Activated naive CD4-positive, alpha-beta T cell treated with anti-CD3 and anti-CD28 coated beads, Interleukin-2, amount 50 U/mL, for 24 hours (primary cell): ENCODE results near the gene GATA3.

Experiments
- H3K27ac Mint-ChIP-seq: one replicate; pipeline ENCODE4 v1.8.0; 2021; ENCODE audit warnings: mild to moderate bottlenecking, mixed read lengths
- H3K27me3 Mint-ChIP-seq: one replicate; pipeline ENCODE4 v1.8.0; 2021; ENCODE audit warnings: mixed read lengths
- H3K36me3 Mint-ChIP-seq: one replicate; pipeline ENCODE4 v1.8.0; 2021; ENCODE audit warnings: mixed read lengths
- H3K4me1 Mint-ChIP-seq: one replicate; pipeline ENCODE4 v1.8.0; 2021; ENCODE audit warnings: mixed read lengths
- H3K4me3 Mint-ChIP-seq: one replicate; pipeline ENCODE4 v1.8.0; 2021; ENCODE audit warnings: mild to moderate bottlenecking, mixed read lengths
- H3K9me3 Mint-ChIP-seq: one replicate; pipeline ENCODE4 v1.8.0; 2021; ENCODE audit warnings: mixed read lengths

GATA3 gene

DNA sequence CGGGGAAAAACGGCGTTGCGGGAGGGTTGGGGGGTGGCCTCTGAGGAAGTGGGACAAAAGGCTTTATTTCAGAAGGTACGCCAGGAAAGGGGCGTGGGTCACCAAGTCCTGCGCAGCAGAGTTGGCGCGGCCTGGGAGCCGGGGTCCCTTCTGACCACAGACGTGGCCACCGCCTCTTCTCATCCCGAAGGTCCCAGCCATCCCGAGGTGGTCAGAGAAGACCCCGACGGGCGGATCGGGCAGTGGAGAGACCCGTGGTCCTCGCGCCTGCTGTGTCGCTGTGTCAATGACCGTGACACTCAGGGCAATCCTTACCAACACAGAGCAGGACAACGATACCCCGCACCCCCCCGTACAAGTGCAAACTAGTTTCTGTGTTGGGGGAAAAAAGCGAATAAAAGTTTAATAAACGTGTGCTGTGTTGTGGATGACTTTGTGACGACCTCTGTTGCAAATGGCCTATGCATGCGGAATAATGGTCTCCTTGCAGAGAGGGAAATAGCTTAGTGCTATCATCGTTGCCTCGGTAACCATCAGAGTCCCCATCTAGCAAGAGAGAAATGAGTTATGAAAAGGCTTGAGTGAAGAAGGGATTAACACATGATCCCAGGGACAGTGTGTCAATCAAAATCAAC lies 19.4 kb upstream of the GATA3 start:
- Mint-ChIP-seq H3K27me3 (peaks cover 52% of the 10 kb centered on the region), H3K4me1 (peaks cover 16% of the 10 kb centered on the region), H3K9me3 (peaks cover 9% of the 10 kb centered on the region), H3K27ac (peak overlapping the region; percentile 84), H3K36me3 (peaks cover 4% of the 10 kb centered on the region), H3K4me3 (peak overlapping the region; percentile 58)

DNA sequence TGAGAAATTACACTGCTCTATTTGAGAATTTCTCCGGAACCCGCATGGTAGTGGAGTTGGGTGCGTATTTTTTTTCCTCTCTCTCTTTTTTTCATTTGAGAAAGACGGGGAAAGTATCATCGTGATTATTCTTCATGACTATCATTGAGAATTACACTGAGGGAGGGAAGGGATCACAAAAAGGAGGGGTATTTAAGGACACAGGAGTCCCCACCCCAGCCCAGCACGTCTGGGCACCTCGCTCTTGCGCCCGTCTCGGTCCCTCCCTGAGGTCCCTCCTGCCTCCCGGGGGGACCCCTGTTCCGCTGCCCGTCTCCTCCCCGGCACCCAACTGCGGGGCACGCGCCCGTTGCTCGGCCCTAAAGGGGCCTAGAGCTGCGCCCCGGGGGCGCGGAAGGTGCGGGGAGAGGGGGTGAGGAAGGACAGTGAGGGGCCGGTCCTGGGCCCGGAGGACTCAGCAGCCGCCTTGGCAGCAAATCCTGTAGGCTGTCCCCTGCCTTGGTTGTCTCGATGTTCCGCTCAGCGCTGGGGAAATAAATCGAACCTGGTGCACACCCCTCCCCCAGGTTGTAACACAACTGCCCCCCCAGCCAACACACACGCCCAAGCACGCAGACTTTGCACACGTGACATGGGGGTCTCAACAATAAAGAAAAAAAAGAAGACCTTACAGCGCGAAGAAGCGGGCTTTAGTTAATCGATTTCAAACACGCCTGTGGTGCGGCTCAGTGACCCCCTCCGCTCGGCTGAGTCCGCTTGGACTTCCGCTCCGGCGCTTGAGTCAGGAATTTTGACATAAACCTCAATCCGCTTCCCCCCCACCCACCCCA lies 18.6 kb upstream of the GATA3 start:
- Mint-ChIP-seq H3K27me3 (peaks cover 59% of the 10 kb centered on the region), H3K4me3 (peak overlapping the region; percentile 58), H3K4me1 (peaks cover 16% of the 10 kb centered on the region)

DNA sequence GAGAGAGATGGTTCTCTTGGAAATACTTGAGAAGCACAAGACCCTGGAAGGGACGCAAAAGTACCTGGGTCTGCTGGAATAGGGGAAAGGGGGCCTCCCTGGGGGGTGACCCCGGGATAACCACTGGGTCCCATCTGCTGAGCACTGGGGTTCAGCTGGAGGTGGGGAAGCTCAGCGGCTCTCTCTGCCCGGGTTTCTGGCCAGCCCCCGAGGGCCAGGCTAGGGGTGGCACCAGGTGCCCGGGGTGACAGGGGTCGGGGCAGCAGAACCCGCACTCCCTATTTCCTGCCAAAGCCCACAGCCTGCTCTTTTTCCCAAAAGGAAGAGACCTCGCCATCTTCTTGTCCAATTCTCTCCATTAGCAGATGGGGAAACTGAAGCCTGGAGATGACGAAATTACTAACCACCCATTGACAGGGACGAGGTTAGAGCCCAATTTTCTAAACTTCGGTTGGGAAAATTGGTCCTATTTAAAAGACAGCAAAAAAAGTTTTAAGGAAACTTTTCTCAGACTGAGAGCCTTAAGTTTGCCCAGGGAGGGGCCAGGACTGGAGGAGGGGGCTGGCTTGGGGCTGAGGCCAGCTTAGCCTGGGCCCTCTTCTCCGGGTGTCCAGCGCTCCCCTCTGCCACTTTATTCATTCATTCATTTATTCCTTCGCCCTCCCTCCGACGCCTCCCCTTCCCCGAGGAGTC lies 17.8 kb upstream of the GATA3 start:
- Mint-ChIP-seq H3K4me3 (no peak overlapping the region), H3K36me3 (peaks cover 4% of the 10 kb centered on the region), H3K27me3 (peaks cover 61% of the 10 kb centered on the region), H3K27ac (peak overlapping the region; percentile 23), H3K4me1 (peaks cover 16% of the 10 kb centered on the region), H3K9me3 (peaks cover 9% of the 10 kb centered on the region)

More for the DNA sequence above, 18.6 kb upstream of the GATA3 start:
- Mint-ChIP-seq H3K36me3 (peaks cover 4% of the 10 kb centered on the region), H3K9me3 (peaks cover 9% of the 10 kb centered on the region), H3K27ac (peak overlapping the region; percentile 84)

DNA sequence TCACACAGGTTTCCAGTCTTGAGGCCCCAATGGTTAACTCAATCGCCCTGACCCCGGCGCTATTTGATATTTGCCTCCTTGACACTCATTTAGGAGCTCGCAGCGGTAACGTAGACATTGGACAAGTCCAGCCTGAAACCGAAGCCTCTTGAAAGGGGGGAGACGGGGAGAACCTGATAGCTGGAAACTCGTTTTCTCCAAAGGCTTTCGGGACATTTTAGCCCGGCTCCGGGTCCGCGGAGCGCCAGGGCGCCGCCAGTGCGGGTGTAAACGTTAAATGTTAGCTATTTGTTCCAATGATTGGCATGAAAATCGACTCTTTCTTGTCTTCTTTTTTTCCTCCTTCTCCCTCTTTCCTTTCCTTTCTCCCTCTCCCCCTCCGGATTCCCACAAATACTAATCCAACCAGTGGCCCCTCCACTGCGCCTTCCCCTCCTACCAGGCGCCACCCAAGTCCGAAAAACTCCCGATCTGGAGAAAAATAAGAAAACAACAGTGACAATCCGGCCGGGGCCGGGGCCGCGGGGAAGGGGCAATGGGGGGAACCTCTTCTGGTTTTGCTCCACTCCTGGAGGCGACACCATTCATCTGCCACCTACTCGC lies 17.2 kb upstream of the GATA3 start:
- H3K4me3 Mint-ChIP-seq = no peak overlapping the region
- peaks cover 22% of the 10 kb centered on the region for H3K4me1 Mint-ChIP-seq
- H3K27me3 Mint-ChIP-seq = peaks cover 64% of the 10 kb centered on the region
- H3K36me3 Mint-ChIP-seq = peaks cover 4% of the 10 kb centered on the region
- H3K9me3 Mint-ChIP-seq = peaks cover 9% of the 10 kb centered on the region
- peak overlapping the region; percentile 51 for H3K27ac Mint-ChIP-seq

DNA sequence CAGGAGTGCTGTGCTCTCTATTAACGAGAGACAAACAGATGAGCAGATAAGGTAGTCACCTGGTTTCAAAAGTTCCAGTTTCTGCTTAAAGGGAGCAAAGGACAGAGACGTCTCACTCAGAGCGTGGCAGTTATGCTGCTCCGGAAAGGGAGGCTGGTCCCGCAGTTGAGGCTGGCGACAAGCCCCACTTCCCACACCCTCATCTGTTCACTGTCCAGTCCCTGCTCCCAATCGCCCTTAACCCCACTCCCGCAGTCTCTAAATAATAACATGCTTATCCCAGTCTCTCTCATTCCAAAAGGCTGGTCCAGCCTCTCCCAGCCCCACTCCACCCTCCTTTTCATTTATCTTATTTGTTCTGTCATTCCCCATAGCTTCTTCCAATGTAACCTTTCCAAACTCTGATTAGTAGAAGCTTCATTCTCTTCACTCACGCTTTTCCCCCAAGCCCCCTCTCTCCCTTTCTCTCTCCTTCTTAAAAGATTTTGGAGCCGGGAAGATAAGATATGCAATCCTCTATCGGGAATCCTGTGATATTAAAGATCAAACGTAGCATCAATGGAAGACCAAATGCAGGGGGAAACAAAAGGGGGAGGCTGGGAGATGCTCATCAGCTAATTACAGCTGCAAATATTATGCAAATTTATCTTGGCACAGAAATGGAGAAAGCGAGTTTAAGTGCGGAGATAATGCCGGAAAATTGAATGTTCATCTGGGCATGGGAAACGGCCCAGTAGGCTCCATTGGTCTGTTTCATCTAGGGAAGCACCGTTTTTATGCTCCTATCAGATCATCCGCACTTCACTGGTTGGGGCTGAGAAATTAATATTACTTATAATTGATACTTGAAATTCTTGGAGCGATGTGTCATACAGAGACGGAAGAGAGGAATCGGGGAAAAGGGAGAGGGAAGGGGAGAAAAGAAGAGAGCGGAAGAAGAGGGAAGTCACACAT lies 16.3 kb upstream of the GATA3 start:
- H3K27ac Mint-ChIP-seq = peak overlapping the region; percentile 75
- no peak overlapping the region for H3K4me3 Mint-ChIP-seq
- peaks cover 4% of the 10 kb centered on the region for H3K36me3 Mint-ChIP-seq
- H3K27me3 Mint-ChIP-seq = peaks cover 69% of the 10 kb centered on the region
- H3K4me1 Mint-ChIP-seq = peaks cover 31% of the 10 kb centered on the region
- H3K9me3 Mint-ChIP-seq = peaks cover 9% of the 10 kb centered on the region

DNA sequence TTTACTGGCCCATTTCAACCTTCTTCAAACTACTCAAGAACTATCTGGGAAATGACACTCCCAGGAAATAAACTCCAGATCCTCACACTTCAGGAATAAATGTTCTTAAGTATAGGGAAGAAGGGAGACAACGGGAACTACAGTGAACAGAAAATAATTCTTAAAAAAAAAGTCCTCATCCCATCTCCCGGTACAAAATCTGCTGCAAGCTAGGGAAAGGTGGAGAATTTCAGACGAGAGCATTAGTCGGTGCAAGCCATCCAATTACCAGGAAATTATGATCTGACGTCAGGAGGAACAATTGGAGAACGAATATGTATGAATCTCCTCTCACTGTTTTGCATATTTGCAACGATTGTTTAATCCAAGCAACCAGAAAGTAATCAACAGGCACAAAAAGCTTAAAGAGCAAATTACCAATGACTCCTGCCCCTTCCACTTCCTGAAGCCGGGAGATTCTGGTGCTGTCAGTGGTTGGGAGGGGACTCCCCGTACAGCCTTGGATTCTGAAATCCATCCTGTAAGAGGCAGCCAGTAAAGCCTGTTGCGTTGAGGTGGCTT lies 15.1 kb upstream of the GATA3 start:
- Mint-ChIP-seq H3K27me3 (peaks cover 70% of the 10 kb centered on the region), H3K36me3 (peaks cover 4% of the 10 kb centered on the region), H3K4me1 (peaks cover 41% of the 10 kb centered on the region), H3K4me3 (no peak overlapping the region), H3K27ac (peak overlapping the region; percentile 67), H3K9me3 (peaks cover 9% of the 10 kb centered on the region)

DNA sequence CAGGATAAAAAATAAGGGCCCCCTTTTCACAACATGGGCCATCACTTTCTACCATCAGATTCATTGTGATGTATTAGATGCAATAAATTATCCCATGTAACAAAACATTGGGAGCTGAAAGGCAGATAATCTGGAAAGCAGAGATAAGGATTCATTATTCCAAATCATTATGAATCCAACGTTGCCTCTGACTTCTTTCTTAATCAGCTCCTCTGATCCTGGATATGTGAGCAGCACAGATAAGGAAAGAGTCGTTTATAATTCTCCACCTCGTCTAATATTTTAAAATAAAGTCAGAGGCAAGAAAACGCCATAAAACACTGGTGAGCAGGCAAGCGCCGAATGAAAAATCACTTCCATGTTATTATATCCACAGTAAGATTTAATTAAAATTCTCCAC lies 13.8 kb upstream of the GATA3 start:
- H3K36me3 Mint-ChIP-seq = no peaks in the 10 kb centered on the region
- H3K9me3 Mint-ChIP-seq = peaks cover 9% of the 10 kb centered on the region
- peaks cover 73% of the 10 kb centered on the region for H3K27me3 Mint-ChIP-seq
- no peak overlapping the region for H3K4me3 Mint-ChIP-seq
- H3K27ac Mint-ChIP-seq = peak overlapping the region; percentile 26
- H3K4me1 Mint-ChIP-seq = peaks cover 47% of the 10 kb centered on the region

DNA sequence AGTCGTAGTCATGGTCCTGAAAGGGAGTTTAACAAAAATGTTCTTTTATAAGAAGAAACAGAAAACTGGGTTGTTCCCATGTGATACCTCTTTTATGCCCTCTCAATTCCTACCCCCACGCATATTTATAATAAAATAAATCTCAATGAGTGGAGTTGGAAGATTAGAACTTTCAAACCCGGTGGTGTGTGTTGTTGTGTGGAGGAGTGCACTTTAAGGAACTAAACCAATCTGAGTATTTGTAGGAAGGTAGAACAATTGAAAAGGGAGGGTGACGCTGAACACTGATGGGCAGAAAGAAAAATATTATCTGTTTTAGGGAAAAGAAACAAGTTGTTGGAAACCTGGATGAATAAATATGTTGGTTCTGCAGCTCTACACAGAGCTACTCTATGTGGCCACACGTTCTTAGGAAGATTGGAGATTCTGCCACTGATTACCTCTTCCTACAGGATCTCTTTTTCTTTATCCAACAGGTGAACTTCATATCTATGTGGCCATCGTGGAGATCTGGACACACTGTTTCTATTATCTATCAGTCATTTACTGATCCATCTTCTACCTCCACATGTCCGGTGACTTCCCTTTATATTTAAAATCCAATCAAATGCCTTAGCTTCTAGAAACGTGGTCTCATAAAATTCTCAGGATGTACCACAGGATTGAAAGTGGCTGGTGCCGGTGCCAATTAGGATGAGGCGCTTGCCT lies 13.1 kb upstream of the GATA3 start:
- peaks cover 81% of the 10 kb centered on the region for H3K27me3 Mint-ChIP-seq
- peak overlapping the region; percentile 43 for H3K27ac Mint-ChIP-seq
- H3K9me3 Mint-ChIP-seq = peaks cover 9% of the 10 kb centered on the region
- peaks cover 54% of the 10 kb centered on the region for H3K4me1 Mint-ChIP-seq
- H3K4me3 Mint-ChIP-seq = no peak overlapping the region
- H3K36me3 Mint-ChIP-seq = no peaks in the 10 kb centered on the region

DNA sequence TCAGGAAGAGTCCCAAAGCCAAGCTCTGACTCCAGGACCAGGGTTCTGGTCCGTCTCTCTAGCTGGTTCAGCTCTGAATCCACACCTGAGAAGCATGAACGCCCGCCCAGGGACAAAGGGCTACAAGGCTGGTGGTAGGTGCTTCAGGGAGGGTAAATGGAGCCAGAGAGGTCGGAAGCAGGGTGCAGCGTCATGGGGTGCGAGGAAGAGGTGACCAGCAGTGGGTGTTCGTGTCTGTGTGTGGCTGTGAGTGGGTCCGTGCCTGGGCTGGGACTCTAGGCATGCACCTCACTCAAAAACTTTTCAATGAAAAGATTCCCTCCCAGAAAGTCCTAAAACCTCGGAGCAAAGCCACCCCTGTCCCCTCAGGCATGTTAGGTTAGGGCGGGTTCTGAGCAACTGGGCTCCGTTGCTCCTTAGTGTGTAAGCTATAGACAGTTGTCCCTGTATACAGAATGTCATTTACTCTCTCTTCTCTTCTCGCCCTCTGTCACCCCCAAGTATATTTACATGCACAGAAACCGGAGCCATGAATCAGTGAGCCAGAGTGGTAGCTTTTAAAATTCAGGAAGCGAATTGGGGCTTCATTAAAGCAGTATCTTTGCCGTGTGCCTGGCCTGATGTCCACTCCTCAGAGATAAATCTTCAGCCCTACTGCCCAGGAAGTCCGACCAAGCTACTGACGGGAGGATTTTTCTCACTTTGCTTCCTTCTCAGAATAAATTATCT lies 12.3 kb upstream of the GATA3 start:
- Mint-ChIP-seq H3K27me3 (peaks cover 86% of the 10 kb centered on the region), H3K27ac (no peak overlapping the region), H3K4me1 (peaks cover 58% of the 10 kb centered on the region), H3K9me3 (peaks cover 9% of the 10 kb centered on the region), H3K36me3 (no peaks in the 10 kb centered on the region), H3K4me3 (no peak overlapping the region)

DNA sequence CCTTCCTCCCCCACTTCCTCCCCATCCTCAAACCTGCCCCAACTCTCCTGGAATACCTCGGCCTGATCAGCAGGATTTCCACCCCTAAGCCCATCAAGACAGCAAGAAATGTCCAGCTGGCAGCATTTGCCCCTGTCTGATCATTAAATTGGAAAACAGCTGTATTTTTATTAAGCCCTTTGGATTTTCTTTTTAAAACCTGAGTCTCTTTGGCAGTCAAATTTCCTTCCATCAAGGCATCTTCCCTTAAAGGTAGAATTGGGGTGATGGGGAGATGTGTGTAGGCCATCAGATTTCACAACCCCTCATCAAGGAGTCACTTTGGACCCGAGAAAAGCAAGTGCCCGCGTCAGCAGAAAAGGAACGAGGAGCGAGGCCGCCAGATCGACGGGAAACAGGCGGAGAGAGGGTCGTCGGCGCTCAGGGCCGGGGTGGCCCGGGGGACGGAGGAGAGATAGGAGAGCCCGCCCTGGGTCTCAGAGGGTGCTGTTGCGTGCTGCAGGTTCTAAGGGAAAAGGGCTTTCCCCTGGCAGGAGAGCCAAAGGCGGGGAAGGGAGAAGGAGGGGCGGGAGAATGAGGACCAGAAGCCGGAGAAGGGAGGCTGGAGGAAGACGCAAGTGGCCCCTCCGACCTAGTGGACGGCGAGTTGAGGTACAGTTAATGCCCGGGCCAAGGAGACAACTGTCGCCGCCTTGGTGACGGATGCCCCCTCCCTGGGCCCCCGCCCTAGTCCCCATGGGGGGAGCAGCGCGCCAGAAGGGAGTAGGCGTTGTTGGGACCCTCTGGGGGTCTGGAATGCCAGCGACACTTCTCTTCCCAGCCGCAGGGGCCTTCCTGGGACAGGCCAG lies 11.5 kb upstream of the GATA3 start:
- peaks cover 55% of the 10 kb centered on the region for H3K4me1 Mint-ChIP-seq

DNA sequence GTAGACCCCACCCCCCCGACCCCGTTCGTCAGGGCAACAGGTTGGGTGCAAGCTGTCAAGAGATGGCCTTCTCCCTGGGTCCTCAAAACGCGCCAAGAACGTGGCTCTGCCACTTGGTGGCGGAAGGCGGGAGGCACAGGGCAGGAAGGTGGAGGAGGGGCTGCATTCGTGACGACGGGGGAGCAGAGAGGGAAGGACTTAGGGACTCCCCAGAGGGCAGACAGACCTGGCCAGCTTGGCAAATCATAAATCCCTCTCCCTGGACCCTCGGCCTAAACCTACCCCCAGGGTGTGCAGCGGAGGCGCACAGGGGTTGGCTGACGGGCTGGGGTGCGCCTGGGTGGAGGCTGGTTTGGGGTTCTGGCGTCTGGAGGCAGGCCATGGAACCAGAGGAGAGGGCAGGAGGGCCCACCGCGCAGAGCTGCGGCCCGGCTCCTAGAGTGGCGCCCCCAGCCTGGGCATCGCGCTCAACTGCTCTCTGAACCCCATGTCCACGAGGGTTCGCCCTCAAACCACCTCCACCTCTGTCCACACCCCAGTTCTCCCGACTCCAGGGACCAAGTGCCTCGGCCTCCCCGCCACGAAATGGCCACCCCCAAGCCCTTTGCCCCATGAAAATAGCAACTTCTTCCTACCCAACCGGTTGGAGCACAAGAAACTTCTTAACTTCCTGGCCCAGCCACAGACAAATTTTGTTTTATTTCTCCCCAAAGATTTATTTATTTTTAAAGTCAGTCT lies 10.8 kb upstream of the GATA3 start:
- Mint-ChIP-seq H3K27me3 (peaks cover 82% of the 10 kb centered on the region), H3K27ac (peak overlapping the region; percentile 64), H3K4me1 (peaks cover 56% of the 10 kb centered on the region), H3K9me3 (peaks cover 9% of the 10 kb centered on the region), H3K4me3 (peak overlapping the region; percentile 47), H3K36me3 (no peaks in the 10 kb centered on the region)

More for the DNA sequence above, 11.5 kb upstream of the GATA3 start:
- Mint-ChIP-seq H3K27me3 (peaks cover 89% of the 10 kb centered on the region), H3K36me3 (no peaks in the 10 kb centered on the region), H3K27ac (peak overlapping the region; percentile 80), H3K4me3 (no peak overlapping the region), H3K9me3 (peaks cover 9% of the 10 kb centered on the region)

DNA sequence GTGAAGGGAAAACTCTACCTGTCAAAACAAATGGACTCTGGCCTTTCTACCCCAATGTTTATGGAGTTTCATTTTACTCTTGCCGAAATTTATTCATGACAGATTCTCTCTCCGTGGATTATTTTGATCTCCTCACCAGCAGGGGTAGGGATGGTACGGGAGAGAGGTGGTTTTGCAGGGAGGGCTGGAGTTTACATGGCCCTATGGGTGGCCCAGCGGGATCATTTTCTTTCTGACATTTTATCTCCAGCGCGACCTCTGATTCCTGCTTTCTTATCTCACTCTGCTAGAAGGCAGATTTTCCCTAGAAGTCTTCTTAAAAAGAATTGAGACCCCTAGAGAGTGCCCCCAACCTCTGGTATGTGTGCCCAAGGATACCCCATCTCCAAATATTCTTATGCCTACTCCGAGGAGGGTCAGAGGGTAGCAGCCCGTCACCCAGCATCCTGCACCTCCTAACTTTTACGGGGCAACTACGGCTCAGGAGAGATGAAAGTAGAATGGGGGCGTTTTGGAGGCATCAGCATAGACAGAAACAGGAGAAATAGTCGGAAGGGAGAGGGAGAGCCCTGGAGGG lies 10.1 kb upstream of the GATA3 start:
- peaks cover 77% of the 10 kb centered on the region for H3K27me3 Mint-ChIP-seq
- H3K36me3 Mint-ChIP-seq = no peaks in the 10 kb centered on the region
- H3K4me3 Mint-ChIP-seq = peak overlapping the region; percentile 47
- H3K27ac Mint-ChIP-seq = no peak overlapping the region
- H3K4me1 Mint-ChIP-seq = peaks cover 62% of the 10 kb centered on the region
- H3K9me3 Mint-ChIP-seq = peaks cover 3% of the 10 kb centered on the region
